Measurements from ENCODE around the gene NELFE. TPM values are rescaled to one million over a fixed set of nuclear protein-coding genes. Genes with fewer than 3 reads are reported as not detected.

NELFE gene
- total and polyA plus RNA-seq, 4 donors: 11.1 to 21.8 (median 13.0) TPM

DNA sequence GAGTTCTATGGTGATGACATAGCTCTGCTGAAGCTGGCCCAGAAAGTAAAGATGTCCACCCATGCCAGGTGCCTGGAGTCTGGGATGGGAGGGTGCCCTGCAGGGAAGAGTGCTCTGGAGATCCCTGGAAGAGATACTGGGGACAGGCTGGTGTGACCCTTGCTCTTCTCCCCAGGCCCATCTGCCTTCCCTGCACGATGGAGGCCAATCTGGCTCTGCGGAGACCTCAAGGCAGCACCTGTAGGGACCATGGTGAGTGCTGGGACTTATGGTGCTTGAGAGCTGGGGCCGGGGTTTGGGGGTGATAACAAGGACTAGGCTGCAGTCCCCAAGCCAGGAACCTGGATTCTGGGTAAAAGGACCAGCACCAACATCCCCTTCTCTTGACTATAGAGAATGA is 15.0 kb downstream of the NELFE start:
- Histone ChIP-seq H3K9me3 (ENCODE audit: control insufficient read depth in 4 of 4, low read length in 3 of 4) (no peaks in the 10 kb centered on the region), H3K4me3 (ENCODE audit: low read depth in 1 of 3, low read length in 3 of 3) (no peak overlapping the region), H3K9ac (ENCODE audit: low read depth in 1 of 2, low read length in 2 of 2) (no peak overlapping the region), H3K27ac (ENCODE audit: low read depth in 1 of 2, low read length in 2 of 2) (peak overlapping the region in 1 of 2 donors; percentile 8), H3K27me3 (ENCODE audit: control insufficient read depth in 4 of 4, insufficient read depth in 4 of 4, low read length in 3 of 4) (no peaks in the 10 kb centered on the region), H3K36me3 (ENCODE audit: control insufficient read depth in 4 of 4, insufficient read depth in 3 of 4, low read depth in 1 of 4, low read length in 3 of 4) (peaks cover 0 to 46% (median 21%) of the 10 kb centered on the region in 4 donors), H3K4me1 (ENCODE audit: control insufficient read depth in 4 of 4, insufficient read depth in 4 of 4, low read length in 3 of 4) (peaks cover 7 to 51% (median 29%) of the 10 kb centered on the region in 4 donors)
- TF ChIP-seq, protein P1, sequence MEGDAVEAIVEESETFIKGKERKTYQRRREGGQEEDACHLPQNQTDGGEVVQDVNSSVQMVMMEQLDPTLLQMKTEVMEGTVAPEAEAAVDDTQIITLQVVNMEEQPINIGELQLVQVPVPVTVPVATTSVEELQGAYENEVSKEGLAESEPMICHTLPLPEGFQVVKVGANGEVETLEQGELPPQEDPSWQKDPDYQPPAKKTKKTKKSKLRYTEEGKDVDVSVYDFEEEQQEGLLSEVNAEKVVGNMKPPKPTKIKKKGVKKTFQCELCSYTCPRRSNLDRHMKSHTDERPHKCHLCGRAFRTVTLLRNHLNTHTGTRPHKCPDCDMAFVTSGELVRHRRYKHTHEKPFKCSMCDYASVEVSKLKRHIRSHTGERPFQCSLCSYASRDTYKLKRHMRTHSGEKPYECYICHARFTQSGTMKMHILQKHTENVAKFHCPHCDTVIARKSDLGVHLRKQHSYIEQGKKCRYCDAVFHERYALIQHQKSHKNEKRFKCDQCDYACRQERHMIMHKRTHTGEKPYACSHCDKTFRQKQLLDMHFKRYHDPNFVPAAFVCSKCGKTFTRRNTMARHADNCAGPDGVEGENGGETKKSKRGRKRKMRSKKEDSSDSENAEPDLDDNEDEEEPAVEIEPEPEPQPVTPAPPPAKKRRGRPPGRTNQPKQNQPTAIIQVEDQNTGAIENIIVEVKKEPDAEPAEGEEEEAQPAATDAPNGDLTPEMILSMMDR (IDR thresholded peaks at IDR 0.05; ENCODE audit: low read depth, low read length, missing input control): no peak
- no peak for TF ChIP-seq HNF4G (IDR thresholded peaks at IDR 0.05)
- no peak for TF ChIP-seq SP1 (IDR thresholded peaks at IDR 0.05)
- no peak for TF ChIP-seq HNF4A (conservative IDR thresholded peaks at IDR 0.05)
- TF ChIP-seq, protein P2, sequence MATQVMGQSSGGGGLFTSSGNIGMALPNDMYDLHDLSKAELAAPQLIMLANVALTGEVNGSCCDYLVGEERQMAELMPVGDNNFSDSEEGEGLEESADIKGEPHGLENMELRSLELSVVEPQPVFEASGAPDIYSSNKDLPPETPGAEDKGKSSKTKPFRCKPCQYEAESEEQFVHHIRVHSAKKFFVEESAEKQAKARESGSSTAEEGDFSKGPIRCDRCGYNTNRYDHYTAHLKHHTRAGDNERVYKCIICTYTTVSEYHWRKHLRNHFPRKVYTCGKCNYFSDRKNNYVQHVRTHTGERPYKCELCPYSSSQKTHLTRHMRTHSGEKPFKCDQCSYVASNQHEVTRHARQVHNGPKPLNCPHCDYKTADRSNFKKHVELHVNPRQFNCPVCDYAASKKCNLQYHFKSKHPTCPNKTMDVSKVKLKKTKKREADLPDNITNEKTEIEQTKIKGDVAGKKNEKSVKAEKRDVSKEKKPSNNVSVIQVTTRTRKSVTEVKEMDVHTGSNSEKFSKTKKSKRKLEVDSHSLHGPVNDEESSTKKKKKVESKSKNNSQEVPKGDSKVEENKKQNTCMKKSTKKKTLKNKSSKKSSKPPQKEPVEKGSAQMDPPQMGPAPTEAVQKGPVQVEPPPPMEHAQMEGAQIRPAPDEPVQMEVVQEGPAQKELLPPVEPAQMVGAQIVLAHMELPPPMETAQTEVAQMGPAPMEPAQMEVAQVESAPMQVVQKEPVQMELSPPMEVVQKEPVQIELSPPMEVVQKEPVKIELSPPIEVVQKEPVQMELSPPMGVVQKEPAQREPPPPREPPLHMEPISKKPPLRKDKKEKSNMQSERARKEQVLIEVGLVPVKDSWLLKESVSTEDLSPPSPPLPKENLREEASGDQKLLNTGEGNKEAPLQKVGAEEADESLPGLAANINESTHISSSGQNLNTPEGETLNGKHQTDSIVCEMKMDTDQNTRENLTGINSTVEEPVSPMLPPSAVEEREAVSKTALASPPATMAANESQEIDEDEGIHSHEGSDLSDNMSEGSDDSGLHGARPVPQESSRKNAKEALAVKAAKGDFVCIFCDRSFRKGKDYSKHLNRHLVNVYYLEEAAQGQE (IDR thresholded peaks at IDR 0.05): no peak
- no peak for TF ChIP-seq TAF1 (conservative IDR thresholded peaks at IDR 0.05)
- TF ChIP-seq FOXA1 (IDR thresholded peaks at IDR 0.05): no peak
- TF ChIP-seq EGR1 (IDR thresholded peaks at IDR 0.05; ENCODE audit: low read depth in 2 of 2): no peak
- no peak for TF ChIP-seq RXRA (IDR thresholded peaks at IDR 0.05)
- TF ChIP-seq, protein P3, sequence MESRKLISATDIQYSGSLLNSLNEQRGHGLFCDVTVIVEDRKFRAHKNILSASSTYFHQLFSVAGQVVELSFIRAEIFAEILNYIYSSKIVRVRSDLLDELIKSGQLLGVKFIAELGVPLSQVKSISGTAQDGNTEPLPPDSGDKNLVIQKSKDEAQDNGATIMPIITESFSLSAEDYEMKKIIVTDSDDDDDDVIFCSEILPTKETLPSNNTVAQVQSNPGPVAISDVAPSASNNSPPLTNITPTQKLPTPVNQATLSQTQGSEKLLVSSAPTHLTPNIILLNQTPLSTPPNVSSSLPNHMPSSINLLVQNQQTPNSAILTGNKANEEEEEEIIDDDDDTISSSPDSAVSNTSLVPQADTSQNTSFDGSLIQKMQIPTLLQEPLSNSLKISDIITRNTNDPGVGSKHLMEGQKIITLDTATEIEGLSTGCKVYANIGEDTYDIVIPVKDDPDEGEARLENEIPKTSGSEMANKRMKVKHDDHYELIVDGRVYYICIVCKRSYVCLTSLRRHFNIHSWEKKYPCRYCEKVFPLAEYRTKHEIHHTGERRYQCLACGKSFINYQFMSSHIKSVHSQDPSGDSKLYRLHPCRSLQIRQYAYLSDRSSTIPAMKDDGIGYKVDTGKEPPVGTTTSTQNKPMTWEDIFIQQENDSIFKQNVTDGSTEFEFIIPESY (IDR thresholded peaks at IDR 0.05): no peak
- TF ChIP-seq RAD21 (IDR thresholded peaks at IDR 0.05): no peak
- TF ChIP-seq, protein P4, sequence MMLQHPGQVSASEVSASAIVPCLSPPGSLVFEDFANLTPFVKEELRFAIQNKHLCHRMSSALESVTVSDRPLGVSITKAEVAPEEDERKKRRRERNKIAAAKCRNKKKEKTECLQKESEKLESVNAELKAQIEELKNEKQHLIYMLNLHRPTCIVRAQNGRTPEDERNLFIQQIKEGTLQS (IDR thresholded peaks at IDR 0.05): no peak
- TF ChIP-seq JUND (IDR thresholded peaks at IDR 0.05): no peak
- TF ChIP-seq, protein P5, sequence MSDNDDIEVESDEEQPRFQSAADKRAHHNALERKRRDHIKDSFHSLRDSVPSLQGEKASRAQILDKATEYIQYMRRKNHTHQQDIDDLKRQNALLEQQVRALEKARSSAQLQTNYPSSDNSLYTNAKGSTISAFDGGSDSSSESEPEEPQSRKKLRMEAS (IDR thresholded peaks at IDR 0.05): no peak
- TF ChIP-seq YY1 (IDR thresholded peaks at IDR 0.05): no peak
- no peak for TF ChIP-seq GABPA (IDR thresholded peaks at IDR 0.05 in 1 of 2, conservative IDR thresholded peaks at IDR 0.05 in 1 of 2)
- TF ChIP-seq NR2F2 (IDR thresholded peaks at IDR 0.05): no peak
- TF ChIP-seq FOXA2 (IDR thresholded peaks at IDR 0.05): no peak
- 85% methylated on average over 3 of the region's 3 CpGs for WGBS
- DNase-seq (ENCODE audit: low spot score): no peak
